Activated CD8-positive, alpha-beta memory T cell treated with anti-CD3 and anti-CD28 coated beads for 4 hours (primary cell): ENCODE results near the gene ZBTB14.

ENCODE experiments used
- DNase-seq, 2 donors: peaks; one replicate each; pipeline ENCODE4 v3.0.0-alpha.2; 2020; ENCODE audit warnings: low read depth in 2 of 2

ZBTB14 gene

GRCh38 chr18:5295231-5295920, at the start of gene ZBTB14:
ZBTB14 (minus strand) TSS chr18:5295726; CDS start chr18:5293246, 2,480 bp downstream.
- peak; percentile 40 to 42 for DNase-seq

GRCh38 chr18:5339202-5339834, 43.8 kb upstream of the ZBTB14 start:
- no peak for DNase-seq

- DNase-seq, result no peak
Observed at GRCh38 chr18:5334456-5335075, 39.0 kb upstream of the ZBTB14 start.

GRCh38 chr18:5318061-5318700, 22.7 kb upstream of the ZBTB14 start:
- DNase-seq, result no peak

- no peak for DNase-seq
Observed at GRCh38 chr18:5317186-5317585, 21.7 kb upstream of the ZBTB14 start.

- DNase-seq, result no peak
Observed at GRCh38 chr18:5315838-5316237, 20.3 kb upstream of the ZBTB14 start.

- DNase-seq, result no peak
Observed at GRCh38 chr18:5311301-5311989, 15.9 kb upstream of the ZBTB14 start.

- no peak for DNase-seq
Observed at GRCh38 chr18:5309888-5310470, 14.5 kb upstream of the ZBTB14 start.

- no peak for DNase-seq
Observed at GRCh38 chr18:5305835-5306234, 10.3 kb upstream of the ZBTB14 start.

- no peak for DNase-seq
Observed at GRCh38 chr18:5304232-5304631, 8.7 kb upstream of the ZBTB14 start.

- DNase-seq, result no peak
Observed at GRCh38 chr18:5303636-5304035, 8.1 kb upstream of the ZBTB14 start.

- no peak for DNase-seq
Observed at GRCh38 chr18:5302606-5303005, 7.1 kb upstream of the ZBTB14 start.

- no peak for DNase-seq
Observed at GRCh38 chr18:5300476-5301010, 5.0 kb upstream of the ZBTB14 start.

GRCh38 chr18:5298156-5298852, 2.8 kb upstream of the ZBTB14 start:
- DNase-seq, result no peak

GRCh38 chr18:5297597-5297996, 2.1 kb upstream of the ZBTB14 start:
- DNase-seq, result no peak

- peak; percentile 19 to 20 for DNase-seq
Observed at GRCh38 chr18:5296706-5297320, 1.3 kb upstream of the ZBTB14 start.

- DNase-seq, result peak; percentile 88 to 89
Observed at GRCh38 chr18:5295981-5296705, 617 bp upstream of the ZBTB14 start.

GRCh38 chr18:5294457-5295230, 882 bp downstream of the ZBTB14 start:
- peak; percentile 25 to 31 for DNase-seq

- no peak for DNase-seq
Observed at GRCh38 chr18:5294113-5294456, 1.4 kb downstream of the ZBTB14 start.
